Tibial nerve (tissue), 4 donors: ENCODE data around the gene CXorf58. TPM values are rescaled to one million over a fixed set of nuclear protein-coding genes. Genes with fewer than 3 reads are reported as not detected.

Experiments
- DNase-seq, 2 donors: peaks; one replicate each; pipeline ENCODE4 v3.0.0-alpha.2; 2019; ENCODE audit warnings: low spot score in 2 of 2
- H3K27ac ChIP-seq, 4 donors: fragments of 200-600 bp; sonication (generic) in 3 of 4; one replicate each; pipeline ENCODE4 v1.5.1; 2017 to 2019; ENCODE audit warnings: mild to moderate bottlenecking in 1 of 4
- H3K27me3 ChIP-seq, 2 donors: fragments of 200-600 bp; sonication (generic) in 1 of 2; one replicate each; pipeline versions ENCODE4 v1.5.1 to v1.6.0; 2017 to 2019
- H3K36me3 ChIP-seq, 3 donors: fragments of 200-600 bp; sonication (generic); one replicate each; pipeline ENCODE4 v1.5.1; 2018 to 2019
- H3K4me1 ChIP-seq, 4 donors: fragments of 200-600 bp; sonication (generic) in 3 of 4; one replicate each; pipeline ENCODE4 v1.5.1; 2017 to 2019
- H3K4me3 ChIP-seq, 4 donors: fragments of 200-600 bp; sonication (generic) in 3 of 4; one replicate each; pipeline ENCODE4 v1.5.1; 2017 to 2019; ENCODE audit warnings: mild to moderate bottlenecking in 1 of 4, moderate library complexity in 1 of 4
- H3K9me3 ChIP-seq, 4 donors: fragments of 200-600 bp; sonication (generic) in 3 of 4; one replicate each; pipeline ENCODE4 v1.5.1; 2017 to 2019
- CTCF ChIP-seq, 5 experiments: fragments of 200-600 bp in 3 of 5; fragments of 450-650 bp in 2 of 5; sonication (generic) in 3 of 5; IDR thresholded peaks; one replicate each; pipeline ENCODE4 v1.5.1; 2016 to 2019; ENCODE audit warnings: antibody characterized with exemption in 5 of 5, mild to moderate bottlenecking in 3 of 5, moderate library complexity in 2 of 5
- EP300 ChIP-seq, 2 donors: sonication (generic); formaldehyde crosslinking; IDR thresholded peaks; one replicate each; pipeline ENCODE4 v1.6.1; 2017; ENCODE audit warnings: antibody characterized with exemption in 2 of 2, mild to moderate bottlenecking in 1 of 2
- POLR2A ChIP-seq, 2 donors: fragments of 450-650 bp; IDR thresholded peaks; one replicate each; pipeline ENCODE4 v1.6.1; 2017; ENCODE audit warnings: antibody characterized with exemption in 2 of 2, mild to moderate bottlenecking in 2 of 2, moderate library complexity in 2 of 2
- WGBS, 2 donors: methylation state at CpG; one replicate each; pipeline ENCODE4 v1.1.5; 2018; 5-methylcytosine and 5-hydroxymethylcytosine counted together
- total RNA-seq, 4 donors: library from RNA; depleted of rRNA; stranded (reverse); fragments of >200 nt; gene quantifications; one replicate each; pipeline ENCODE4 v1.1.0, GENCODE V29; 2016

CXorf58 gene
- total RNA-seq, 4 donors from 2014 or later: 0.22 to 1.5 TPM; not detected in 2

DNA sequence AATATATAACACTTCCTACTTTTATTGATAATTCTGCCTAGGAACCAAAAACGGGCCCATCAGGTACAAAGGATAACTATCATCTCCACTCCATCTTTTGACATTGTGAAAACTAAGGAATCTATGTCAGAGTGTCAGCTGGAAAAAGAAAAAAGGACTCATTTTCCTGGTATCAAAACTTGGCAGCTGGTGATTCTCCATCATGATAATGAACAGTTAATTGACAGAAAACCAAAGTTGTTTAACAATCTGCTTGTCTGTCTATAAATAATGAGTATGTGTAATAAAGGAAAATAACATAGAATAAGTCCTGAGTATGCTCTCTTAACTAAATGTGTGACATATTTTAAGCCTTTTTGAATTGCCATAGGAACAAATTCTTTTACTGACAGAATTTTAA is 31.4 kb downstream of the CXorf58 start:
- 42 to 58% methylated on average over 1 of the region's 1 CpG for WGBS, 2 donors
- no peak for TF ChIP-seq CTCF (IDR thresholded peaks at IDR 0.05)
- TF ChIP-seq EP300 (IDR thresholded peaks at IDR 0.05): no peak
- no peak for TF ChIP-seq POLR2A (IDR thresholded peaks at IDR 0.05)
- Histone ChIP-seq H3K36me3 (no peaks in the 10 kb centered on the region), H3K4me3 (no peak overlapping the region), H3K9me3 (no peaks in the 10 kb centered on the region), H3K27me3 (peaks cover 0 to 7% of the 10 kb centered on the region in 2 donors), H3K4me1 (no peaks in the 10 kb centered on the region), H3K27ac (no peak overlapping the region)
- no peak for DNase-seq

- no peaks in the 10 kb centered on the region for H3K36me3 ChIP-seq
- peaks cover 0 to 19% of the 10 kb centered on the region in 2 donors for H3K27me3 ChIP-seq
- H3K4me3 ChIP-seq: no peak overlapping the region
- no peak for DNase-seq
- 44 to 56% methylated on average over 1 of the region's 1 CpG for WGBS, 2 donors
- no peaks in the 10 kb centered on the region for H3K9me3 ChIP-seq
- no peaks in the 10 kb centered on the region for H3K4me1 ChIP-seq
- TF ChIP-seq EP300 (IDR thresholded peaks at IDR 0.05) (no peak), CTCF (IDR thresholded peaks at IDR 0.05) (no peak), POLR2A (IDR thresholded peaks at IDR 0.05) (no peak)
- H3K27ac ChIP-seq: no peak overlapping the region
Measured at GRCh38 chrX:23944234-23944633, 36.4 kb downstream of the CXorf58 start.

GRCh38 chrX:23945206-23945605 is 37.4 kb downstream of the CXorf58 start:
- Histone ChIP-seq H3K27ac (no peak overlapping the region), H3K4me1 (no peaks in the 10 kb centered on the region)

GRCh38 chrX:23952391-23952790 is 44.6 kb downstream of the CXorf58 start:
- H3K9me3 ChIP-seq: no peaks in the 10 kb centered on the region
- no peaks in the 10 kb centered on the region for H3K4me1 ChIP-seq
- no peaks in the 10 kb centered on the region for H3K27me3 ChIP-seq
- 47 to 70% methylated on average over 3 of the region's 3 CpGs for WGBS, 2 donors
- no peak overlapping the region for H3K4me3 ChIP-seq
- no peak for DNase-seq
- H3K27ac ChIP-seq: no peak overlapping the region
- H3K36me3 ChIP-seq: no peaks in the 10 kb centered on the region
- TF ChIP-seq POLR2A (IDR thresholded peaks at IDR 0.05) (no peak), CTCF (IDR thresholded peaks at IDR 0.05) (no peak), EP300 (IDR thresholded peaks at IDR 0.05) (no peak)

More at GRCh38 chrX:23945206-23945605, 37.4 kb downstream of the CXorf58 start:
- peaks cover 0 to 19% of the 10 kb centered on the region in 2 donors for H3K27me3 ChIP-seq
- H3K4me3 ChIP-seq: no peak overlapping the region
- no peaks in the 10 kb centered on the region for H3K9me3 ChIP-seq
- no peak for TF ChIP-seq POLR2A (IDR thresholded peaks at IDR 0.05)
- TF ChIP-seq EP300 (IDR thresholded peaks at IDR 0.05): no peak
- TF ChIP-seq CTCF (IDR thresholded peaks at IDR 0.05): no peak
- no peaks in the 10 kb centered on the region for H3K36me3 ChIP-seq
- WGBS, 2 donors: 70 to 74% methylated on average over 1 of the region's 1 CpG
- DNase-seq: no peak

- Histone ChIP-seq H3K27me3 (no peaks in the 10 kb centered on the region), H3K9me3 (no peaks in the 10 kb centered on the region), H3K4me1 (no peaks in the 10 kb centered on the region), H3K27ac (peak overlapping the region in 3 of 4 donors; percentile 19 to 37 (median 23)), H3K4me3 (peak overlapping the region in 1 of 4 donors; percentile 21), H3K36me3 (no peaks in the 10 kb centered on the region)
- TF ChIP-seq EP300 (IDR thresholded peaks at IDR 0.05) (no peak), CTCF (IDR thresholded peaks at IDR 0.05) (no peak), POLR2A (IDR thresholded peaks at IDR 0.05) (no peak)
- 31 to 32% methylated on average over 9 of the region's 9 CpGs for WGBS, 2 donors
- DNase-seq: peak in 1 of 2 donors; percentile 4
Measured at GRCh38 chrX:23952984-23953907, 45.4 kb downstream of the CXorf58 start.
